Measurements from ENCODE around the gene SHANK3.

The SHANK3 gene

DNA sequence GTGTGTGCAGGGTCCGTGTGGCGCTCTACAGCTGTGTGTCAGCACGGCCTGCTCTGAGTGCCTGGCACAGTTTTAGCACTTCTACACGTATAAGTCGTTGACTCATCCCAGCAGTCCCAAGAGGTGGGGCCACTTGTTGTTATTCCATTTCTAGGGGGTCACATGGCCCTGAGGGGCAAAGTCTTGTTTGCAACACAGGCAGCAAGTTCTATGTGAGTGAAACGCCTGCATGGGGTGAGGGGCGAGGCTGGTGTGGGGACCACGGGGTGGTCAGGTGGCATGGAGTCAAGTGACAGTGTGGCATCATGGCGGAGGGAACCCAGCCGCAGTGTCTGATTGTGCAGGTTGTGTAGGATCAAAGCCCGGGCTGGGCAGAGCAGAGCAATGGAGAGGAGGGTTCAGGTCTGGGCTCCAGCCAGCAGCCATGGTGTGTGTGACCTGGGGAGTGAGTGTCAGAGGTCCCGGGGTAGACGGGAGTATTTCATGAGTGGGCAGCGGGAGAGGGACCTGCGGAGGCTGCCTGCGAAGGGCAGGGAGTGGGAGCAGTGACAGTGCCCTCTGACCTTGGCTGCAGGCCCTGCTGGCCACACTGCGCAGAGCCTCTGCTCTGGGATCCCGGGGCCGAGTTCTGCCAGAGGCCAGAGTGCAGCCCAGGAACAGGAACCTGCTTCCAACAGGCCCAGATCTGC lies 27.9 kb downstream of the SHANK3 start:
- no peak for DNase-seq

DNA sequence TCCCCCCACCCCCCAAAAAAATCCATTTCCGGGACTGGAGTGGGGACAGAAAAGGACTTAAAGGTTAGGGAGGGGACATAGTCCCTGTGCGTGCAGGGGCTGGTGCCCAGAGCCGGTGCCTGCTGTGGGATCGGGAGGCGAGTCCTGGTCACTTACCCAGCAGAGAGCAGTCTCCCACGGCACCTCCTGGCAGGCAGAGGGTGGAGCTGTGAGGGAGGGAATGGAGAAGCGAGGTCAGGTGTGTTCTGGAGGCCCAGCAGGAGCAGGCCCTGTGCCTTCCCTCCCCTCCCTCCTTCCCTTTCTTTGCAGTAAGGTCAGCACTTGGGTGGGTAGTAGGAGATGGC lies 28.4 kb downstream of the SHANK3 start:
- DNase-seq, result no peak

DNA sequence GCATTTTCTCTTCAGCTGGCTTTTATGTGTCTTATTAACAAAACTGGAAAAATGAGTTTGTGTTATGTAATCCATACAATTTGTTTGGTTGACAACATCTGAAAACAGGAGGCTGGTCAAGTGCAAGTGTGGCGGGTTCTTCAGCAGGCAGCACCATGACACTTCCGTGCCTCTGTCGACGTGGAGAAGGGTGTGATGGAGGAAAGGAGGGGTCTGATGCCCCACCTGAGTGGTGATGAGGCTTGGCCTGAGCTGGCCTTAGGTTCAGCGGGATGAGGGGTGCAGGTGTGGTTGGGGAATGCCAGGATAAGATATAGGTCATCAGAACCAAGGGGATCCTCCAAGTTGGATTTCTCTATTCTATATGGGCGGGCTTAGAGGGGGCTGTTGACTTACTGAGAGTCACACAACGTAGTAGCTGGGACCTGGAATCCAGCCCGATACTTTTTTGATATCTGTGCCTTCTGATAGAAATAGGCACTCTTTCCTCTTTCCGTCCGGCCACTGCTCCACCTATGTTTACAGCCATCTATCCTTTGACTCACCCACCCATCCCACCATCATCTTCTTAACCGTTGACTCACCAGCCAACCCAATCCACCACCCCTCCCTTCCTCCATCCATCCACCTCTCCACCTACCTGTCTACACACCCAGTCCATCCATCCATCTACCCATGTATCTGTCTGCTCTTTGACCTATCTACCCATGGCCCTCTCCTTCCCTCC lies 29.0 kb downstream of the SHANK3 start:
- DNase-seq, result no peak

DNA sequence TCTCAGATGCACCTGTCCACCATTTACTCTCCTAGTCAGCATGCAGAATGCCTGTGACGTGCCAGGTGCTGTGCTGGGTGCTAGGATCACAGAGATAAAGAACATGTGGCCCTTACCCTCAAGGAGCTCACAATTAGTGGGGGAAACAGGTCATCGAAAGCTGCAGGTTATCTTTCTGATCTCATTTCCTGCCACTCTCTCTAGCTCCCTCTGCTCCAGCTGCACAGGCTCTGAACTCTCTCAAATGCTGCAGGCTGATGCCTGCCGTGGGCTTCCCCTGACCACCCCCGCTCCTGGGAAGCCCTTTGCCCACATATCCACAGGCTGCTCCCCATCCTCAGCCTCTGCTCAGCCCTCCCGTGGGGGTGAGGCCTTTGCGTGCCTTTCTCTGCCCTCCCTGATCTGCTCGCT lies 29.6 kb downstream of the SHANK3 start:
- no peak for DNase-seq

DNA sequence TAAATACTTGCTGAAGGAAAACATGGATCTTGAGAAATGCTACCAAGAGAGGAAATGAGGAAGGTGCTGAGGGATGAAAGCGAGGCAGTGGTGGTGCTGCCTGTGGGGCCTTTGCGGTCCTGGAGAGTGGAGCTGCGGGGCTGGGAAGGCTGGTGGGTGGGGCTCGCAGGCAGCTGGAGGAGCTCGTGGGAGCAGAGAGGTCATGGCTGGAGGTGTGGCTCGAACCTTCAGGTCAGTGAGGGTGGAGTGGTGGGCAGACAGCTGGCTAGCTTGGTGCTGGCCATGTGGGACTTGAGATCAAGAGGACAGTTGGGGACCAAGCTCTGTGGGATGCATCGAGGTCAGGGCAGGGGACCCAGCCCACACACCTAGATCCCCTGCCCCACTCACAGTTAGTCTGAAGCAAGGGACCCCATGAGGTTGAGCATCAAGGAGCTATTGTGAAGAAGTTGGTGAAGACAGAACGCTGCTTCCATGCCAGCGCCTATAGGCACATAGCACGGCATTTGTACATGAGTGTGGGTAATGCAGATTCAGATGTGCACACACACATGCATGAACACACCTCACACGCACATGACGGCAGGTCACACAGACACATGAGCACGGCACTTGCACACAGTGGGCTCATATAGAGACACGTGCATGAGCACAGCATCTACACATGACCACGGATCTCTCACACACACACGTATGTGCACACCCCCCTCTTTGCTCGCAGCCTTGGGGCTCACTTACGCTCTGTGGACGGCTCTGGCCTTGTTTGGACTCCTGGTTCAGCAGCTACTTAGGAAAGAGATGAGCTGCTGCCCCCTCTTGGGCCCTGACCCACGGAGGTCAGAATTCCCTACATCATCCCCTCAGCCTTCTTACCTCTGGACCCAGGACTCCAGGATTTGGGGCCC lies 30.4 kb downstream of the SHANK3 start:
- no peak for DNase-seq

DNA sequence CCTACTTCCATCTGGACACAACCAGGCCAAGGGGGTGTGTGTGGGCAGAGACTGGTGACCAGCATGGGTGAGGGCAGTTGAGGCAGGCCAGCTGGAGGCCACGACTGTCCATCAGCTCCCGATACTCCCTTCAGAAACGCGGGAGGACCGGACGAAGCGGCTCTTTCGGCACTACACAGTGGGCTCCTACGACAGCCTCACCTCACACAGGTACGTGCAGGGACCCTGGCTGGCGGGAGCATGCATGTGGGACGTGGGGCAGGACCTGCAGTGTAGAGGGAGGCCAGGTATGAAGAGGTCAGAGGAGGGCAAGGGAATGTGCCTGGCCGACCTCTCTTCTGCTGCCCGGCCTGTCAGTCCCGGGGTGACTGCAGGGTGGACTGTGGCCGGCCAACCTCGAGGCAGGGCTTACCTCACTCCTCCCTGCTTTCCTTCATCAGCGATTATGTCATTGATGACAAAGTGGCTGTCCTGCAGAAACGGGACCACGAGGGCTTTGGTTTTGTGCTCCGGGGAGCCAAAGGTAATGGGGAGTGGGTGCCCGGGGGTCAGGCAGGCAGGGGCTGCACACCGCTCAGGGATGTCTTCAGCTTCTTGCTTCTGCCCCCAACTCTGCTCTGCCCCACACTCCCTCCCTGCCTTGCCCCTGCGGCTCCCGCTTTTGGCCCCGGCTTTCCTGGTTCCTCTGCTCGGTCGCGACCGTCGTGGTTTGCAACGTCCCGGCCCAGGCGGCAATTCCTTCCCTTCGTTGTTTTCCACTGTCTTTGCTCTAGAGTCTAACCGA lies 31.3 kb downstream of the SHANK3 start:
- DNase-seq, result no peak

DNA sequence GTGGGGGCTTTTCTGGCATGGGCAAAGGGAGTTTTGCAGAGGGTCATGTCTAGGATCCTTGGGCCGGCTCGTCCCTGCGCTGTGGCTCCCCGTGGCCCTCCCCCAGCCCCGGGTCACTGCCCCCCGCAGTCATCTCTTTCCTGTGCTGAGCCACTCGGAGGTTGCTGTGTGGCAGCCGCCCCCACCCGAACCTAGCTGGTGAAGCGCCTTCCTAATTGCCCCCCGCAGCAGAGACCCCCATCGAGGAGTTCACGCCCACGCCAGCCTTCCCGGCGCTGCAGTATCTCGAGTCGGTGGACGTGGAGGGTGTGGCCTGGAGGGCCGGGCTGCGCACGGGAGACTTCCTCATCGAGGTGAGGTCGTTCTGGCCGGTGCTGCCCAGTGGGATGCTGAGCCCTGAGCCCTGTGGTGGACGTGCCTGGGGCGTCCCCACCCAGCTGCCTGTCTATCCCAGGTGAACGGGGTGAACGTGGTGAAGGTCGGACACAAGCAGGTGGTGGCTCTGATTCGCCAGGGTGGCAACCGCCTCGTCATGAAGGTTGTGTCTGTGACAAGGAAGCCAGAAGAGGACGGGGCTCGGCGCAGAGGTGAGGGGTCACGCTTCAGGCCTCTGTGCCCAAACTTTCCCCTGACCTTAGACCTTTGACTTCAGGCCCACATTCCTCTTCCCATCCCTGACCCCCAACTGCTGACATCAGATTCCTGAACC lies 32.0 kb downstream of the SHANK3 start:
- no peak for DNase-seq

DNA sequence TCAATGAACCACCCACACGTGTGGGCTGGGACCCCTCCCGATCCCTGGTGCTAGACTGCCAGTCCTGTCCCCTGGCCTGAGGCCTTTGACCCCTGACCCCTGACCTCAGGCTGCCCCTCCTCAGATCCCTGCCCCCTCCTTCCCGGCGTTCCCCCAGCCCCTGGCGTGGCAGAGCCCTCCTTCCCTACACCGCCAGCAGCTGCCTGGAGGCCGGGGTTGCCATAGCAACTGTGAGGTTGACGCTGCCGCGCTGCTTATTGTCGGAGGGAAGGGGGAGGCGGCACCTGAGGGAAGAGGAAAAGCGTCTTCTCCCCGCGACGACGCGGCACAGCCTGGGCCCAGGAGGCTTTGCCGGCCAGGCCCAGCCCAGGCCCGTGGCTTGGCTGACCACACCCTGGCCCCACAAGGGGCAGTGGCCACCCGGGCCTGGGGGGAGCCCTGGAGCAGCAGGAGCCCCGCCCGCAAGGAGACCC lies 32.6 kb downstream of the SHANK3 start:
- DNase-seq, result no peak

DNA sequence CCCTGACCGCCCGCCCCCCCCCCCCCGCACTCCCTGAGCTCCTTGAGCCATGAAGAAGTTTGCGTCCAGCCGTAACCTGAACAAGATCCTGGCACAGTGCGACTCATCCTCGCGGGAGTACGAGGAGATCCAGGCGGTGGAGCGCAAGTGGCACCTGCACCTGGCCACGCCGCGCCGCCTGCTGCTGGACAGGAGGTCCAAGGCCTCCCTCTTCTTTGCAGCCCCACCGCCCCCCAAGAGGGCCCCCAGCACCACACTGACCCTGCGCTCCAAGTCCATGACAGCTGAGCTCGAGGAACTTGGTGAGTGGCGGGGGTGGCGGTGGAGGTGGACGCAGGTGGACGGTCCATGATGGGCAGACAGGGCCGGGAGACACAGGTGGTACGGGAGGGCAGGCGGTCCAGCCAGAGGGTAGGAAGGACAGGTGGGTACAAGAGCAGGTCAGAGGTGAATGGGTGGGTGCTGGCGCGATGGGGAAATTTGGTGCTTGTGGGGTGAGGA lies 33.3 kb downstream of the SHANK3 start:
- DNase-seq, result no peak

DNA sequence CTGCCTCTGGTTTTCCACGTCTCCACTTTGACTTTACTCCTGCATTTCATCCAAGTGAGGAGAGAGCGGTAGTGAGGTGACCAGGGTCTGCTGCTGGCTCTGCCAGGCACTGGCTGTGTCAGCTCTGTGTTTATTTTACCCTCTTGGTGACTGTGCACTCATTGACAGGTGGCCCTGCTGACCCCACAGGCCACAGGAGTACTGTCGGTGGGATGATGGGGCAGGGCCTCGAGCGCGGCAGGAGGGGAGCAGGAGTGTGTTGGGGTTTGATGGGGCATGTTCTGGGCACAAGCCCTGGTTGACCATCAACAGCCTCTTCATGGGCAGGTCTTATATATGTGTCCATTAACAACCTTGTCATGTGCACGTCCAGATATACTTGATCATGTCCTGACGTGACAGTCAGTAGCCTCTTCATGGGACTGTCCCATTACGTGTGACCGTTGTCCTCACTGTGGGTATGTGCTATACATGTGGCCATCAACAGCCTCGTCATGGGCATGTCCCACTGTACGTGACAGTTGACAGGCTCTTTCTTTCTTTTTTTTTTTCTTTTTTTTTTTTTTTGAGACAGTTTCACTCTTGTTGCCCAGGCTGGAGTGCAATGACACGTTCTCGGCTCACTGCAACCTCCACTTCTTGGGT lies 34.0 kb downstream of the SHANK3 start:
- no peak for DNase-seq

DNA sequence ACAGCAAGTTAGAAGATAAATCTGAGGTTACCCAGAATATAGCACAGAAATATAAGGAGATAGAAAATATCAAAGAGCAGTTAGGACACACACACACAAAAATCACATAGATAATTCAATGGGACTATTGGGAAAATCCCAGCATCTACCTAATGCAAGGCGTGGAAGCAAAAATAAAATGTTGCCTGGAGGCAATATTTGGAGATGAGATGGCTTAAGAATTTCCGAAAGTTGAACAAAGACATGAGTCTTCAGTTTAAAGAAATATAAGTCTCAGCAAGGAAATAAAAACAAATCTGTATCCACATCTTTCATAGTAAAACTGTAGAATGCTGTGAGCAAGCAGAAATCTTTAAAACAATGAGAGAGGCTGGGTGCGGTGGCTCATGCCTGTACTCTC lies 35.9 kb downstream of the SHANK3 start:
- no peak for DNase-seq

DNA sequence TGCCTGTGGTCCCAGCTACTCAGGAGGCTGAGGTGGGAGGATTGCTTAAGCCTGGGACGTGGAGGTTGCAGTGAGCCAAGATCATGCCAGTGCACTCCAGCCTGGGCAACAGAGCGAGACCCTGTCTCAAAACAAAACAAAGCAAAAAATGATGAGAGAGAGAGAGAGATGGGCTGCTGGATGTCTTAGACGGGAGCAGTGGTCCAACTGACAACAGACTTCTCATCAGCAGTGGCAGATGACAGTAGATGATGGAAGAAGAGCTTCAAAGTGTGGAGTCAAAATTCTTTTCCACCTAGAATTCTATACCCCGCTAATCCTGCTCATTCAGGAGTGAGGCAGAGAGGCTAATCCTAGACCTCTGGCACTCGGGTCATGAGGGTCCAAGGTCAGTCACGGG lies 36.4 kb downstream of the SHANK3 start:
- no peak for DNase-seq

DNA sequence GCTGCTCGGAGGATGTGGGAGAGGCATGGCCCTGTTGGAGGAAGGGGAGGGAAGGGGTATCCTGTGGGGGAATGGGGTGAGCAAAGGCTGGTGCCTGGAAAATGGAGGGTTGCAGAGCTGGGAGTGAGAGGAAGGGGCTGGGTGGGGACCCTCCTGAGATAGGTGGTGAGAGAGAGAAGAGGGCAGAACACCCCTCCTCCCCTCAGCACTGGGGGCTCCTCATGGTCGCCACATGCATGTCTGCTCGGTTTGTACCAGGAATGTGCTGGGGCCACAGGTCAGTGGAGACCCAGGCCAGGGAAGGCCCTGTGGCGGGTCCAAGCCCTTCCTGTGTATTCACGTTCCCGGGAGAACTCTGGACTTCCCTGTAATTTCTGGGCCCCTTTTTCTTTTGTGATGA lies 37.6 kb downstream of the SHANK3 start:
- DNase-seq, result no peak

DNA sequence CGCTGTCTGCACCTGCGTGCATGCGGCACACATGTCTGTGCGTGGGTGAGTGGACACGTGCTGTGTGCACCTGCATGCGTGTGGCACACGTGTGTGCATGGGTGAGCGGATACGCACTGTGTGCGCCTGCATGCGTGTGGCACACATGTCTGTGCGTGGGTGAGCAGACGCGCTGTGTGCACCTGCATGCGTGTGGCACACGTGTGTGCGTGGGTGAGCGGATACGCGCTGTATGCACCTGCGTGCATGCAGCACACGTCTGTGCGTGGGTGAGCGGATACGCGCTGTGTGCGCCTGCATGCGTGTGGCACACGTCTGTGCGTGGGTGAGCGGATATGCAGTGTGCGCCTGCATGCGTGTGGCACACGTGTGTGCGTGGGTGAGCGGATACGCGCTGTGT lies 38.3 kb downstream of the SHANK3 start:
- no peak for DNase-seq

DNA sequence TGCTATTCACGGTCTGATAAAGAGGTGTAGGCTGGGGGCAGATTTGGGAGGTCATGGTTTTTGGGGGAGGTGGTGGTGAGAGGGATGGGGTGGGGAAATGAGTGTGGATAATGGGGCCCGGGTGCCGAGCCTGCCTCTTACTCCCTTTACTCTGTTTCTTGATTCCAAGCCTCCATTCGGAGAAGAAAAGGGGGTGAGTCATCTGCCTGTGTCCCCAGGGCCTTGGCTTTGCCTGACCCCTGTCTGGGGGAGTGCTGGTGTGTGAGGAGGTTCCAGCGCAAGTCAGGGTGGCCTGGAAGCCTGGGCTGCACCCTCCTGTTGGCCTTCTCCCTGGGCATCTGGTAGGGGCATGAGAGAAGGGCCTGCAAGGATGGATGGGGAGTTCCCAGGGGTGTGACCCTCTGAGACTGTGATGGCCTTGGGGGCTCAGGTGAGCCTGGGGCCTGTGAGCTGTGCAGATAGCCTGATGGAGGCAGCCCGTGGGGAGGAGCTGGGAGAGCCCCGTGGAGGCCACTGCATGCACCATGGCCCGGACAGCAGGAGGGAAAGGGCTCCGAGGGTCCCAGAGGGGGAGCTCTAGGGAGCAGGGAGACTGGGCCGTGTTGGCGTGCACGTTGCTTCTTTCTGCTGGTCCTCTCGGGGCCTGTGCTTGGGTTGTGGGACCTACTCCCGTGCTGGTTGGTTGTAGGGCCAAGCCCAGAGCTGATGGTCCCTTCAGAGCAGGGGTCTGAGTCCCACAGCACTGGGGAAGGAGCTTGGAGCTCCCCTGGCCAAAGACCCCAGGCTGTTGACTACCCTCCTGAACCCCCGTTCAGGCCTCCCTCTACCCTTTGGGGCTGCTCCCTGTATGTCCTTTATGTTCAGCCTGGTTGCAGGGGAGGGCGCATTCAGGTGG lies 39.1 kb downstream of the SHANK3 start:
- no peak for DNase-seq

DNA sequence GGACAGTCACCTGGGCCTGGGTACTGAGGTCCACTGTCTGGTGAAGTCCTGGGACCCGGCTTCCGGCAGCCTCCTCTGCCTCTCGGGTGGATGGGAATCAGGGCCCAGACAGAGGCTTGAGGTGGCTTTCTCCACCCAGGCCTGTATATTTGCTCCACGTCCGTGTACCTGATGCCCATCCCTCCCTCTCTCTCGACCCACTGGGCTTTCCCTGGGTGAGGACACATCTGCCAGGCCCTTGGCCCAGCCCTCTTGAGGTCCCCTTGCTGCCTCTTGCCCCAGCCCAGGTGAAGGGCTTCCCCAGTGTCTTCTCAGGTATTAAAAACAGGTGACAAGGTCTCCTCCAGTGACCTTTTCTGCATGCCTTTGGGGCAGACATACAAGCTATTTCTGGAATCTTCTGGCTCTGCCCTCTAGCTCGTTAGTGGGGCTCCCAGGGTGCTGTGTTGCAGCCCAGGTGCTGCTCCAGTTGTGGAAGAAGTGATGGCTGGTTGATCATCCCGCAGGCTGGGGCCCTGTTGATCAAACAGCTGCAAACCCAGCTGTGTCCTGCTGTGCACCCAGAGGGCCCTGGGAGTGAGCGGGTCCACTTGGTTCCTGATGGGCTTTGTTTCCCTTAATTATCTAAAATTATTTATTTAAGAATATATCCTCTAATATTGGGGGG lies 39.9 kb downstream of the SHANK3 start:
- no peak for DNase-seq

DNA sequence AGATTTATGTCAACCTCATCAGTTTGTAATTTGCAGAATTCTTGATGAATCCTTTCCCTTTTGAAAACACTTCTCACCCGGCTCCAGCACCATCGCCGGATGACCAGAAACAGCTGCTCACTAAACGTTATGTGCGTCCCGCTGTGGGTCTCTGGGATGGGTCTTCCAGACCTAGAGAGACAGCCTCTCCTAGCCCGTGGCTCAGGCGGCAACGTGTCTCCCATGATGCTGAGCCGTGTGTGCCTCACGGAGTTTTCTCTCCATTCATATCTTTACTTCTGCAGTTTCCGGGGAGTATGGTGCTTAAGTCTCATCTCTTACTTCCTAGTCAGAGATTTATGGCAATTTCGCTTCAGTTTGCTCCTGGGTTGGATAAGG lies 40.4 kb downstream of the SHANK3 start:
- DNase-seq, result no peak

DNA sequence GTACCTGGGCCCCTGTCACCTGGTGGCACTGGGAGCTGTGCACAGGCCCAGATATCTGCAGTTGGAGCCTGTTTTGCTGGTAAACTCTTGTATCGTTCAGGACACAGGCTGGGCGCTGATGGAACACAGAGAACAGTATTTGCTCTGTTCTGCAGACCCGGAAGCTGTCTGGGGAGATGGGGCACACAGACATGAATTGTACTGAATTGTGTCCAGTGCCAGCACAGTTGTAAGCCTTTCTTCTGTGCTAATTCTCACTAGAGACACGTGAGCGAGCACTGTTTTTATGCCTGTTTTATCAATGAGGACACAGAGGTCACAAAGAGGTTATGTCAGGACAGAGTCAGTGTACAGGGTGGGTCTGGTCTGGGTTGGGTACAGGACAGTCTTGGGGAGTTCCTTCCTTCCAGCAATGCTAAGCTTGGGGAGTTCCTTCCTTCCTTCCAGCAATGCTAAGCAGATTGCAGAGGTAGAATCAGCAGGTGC lies 41.0 kb downstream of the SHANK3 start:
- no peak for DNase-seq

DNA sequence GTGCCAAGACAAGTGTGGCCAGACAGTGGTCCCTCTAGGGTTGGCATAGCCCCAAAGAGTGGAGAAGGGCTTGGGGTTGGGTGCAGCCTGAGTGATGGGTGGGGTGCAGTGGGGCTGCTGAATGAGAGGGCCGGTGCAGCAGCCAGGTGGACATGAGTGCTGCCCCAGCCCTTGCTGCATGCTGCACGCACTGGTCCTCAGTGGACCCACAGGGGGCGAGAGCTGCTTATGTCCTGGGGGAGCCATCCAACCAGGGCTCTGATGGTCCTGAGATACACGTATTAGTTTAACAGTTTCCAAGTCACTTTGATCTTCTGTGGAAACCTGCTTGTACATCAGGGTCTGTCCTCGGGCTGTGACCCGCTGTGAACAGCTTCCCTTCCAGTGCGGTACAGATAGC lies 41.5 kb downstream of the SHANK3 start:
- no peak for DNase-seq

Measured in CD4-positive, alpha-beta T cell treated with Interferon alpha-2 for 1 hour (primary cell).